Transverse colon (tissue), 4 donors: Measurements from ENCODE around the gene MTA1.

ENCODE experiments used
- EP300 ChIP-seq: sonication (generic); formaldehyde crosslinking; IDR thresholded peaks from one replicate; pipeline ENCODE4 v1.6.1; 2017; ENCODE audit warnings: antibody characterized with exemption, low read depth
- POLR2A ChIP-seq: fragments of 450-650 bp; IDR thresholded peaks from one replicate; pipeline ENCODE4 v1.6.1; 2016; ENCODE audit warnings: antibody characterized with exemption, mild to moderate bottlenecking, moderate library complexity
- POLR2AphosphoS5 ChIP-seq, 3 donors: sonication (generic); formaldehyde crosslinking; IDR thresholded peaks; one replicate each; pipeline ENCODE4 v1.6.1; 2016; ENCODE audit warnings: antibody characterized with exemption in 3 of 3
- TF ChIP-seq, protein P1 (sequence below), 5 experiments: fragments of 200-600 bp in 3 of 5; fragments of 450-650 bp in 2 of 5; sonication (generic) in 3 of 5; IDR thresholded peaks; 1 replicate in 2 of 5; 2 replicates in 3 of 5; pipeline ENCODE4 v1.5.1; 2016 to 2017; ENCODE audit warnings: antibody characterized with exemption in 5 of 5, inconsistent platforms in 3 of 5, mild to moderate bottlenecking in 2 of 5, moderate library complexity in 1 of 5

DNA sequence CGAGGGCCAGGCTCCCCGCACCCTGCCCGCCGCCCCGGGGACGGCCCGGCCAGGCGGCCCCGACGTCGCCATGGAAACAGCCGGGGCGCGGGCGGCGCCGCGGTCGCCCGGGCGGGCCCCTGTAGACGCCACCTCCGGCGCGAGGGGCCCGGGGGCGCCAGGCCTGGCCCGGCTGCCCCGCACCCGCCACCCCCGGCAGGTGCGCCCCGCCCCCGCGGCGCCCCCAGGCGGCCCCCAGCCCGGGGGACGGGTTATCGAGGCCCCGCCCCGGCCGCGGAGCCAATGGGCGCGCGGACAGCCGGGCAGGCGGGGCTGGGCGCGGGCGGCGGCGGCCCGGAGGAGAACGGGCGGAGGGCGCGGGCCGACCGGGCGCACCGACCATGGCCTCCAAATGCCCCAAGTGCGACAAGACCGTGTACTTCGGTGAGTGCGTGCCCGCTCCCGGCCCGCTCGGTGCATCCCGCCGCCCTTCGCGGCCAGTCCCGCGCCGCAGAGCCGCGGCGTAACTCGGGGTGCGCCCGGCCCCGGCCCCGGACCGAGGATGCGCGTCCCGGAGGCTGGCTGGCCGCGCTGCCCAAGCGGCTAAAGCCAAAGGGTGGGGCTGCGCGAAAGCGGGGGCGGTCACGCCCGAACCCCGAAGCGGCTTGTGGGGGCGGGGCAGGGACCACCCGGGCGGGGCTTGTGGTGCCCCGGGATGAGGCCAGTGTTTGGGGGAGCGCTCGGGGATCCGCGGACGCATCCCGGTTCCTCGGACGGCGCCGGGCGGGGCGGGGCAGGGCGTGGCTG lies 55.0 kb downstream of the MTA1 start, which contains the start of gene CRIP2:
- TF ChIP-seq POLR2A: no peak
- TF ChIP-seq, protein P1, sequence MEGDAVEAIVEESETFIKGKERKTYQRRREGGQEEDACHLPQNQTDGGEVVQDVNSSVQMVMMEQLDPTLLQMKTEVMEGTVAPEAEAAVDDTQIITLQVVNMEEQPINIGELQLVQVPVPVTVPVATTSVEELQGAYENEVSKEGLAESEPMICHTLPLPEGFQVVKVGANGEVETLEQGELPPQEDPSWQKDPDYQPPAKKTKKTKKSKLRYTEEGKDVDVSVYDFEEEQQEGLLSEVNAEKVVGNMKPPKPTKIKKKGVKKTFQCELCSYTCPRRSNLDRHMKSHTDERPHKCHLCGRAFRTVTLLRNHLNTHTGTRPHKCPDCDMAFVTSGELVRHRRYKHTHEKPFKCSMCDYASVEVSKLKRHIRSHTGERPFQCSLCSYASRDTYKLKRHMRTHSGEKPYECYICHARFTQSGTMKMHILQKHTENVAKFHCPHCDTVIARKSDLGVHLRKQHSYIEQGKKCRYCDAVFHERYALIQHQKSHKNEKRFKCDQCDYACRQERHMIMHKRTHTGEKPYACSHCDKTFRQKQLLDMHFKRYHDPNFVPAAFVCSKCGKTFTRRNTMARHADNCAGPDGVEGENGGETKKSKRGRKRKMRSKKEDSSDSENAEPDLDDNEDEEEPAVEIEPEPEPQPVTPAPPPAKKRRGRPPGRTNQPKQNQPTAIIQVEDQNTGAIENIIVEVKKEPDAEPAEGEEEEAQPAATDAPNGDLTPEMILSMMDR (IDR thresholded peaks at IDR 0.05): no peak
- TF ChIP-seq EP300: no peak
- TF ChIP-seq POLR2AphosphoS5 (IDR thresholded peaks at IDR 0.05): peak in 2 of 3 donors; percentile 22 to 59
